RPMI8226 (cell line): ENCODE measurements around the gene PEDS1.
"Not testable (repeated sequence)": the region's sequence is repeated elsewhere in the genome, so short reads cannot be mapped to it uniquely, and the experiment has no call there.

Source experiments
- DNase-seq: peaks from one replicate; pipeline ENCODE4 v3.0.0-alpha.2; 2015

PEDS1 gene

DNA sequence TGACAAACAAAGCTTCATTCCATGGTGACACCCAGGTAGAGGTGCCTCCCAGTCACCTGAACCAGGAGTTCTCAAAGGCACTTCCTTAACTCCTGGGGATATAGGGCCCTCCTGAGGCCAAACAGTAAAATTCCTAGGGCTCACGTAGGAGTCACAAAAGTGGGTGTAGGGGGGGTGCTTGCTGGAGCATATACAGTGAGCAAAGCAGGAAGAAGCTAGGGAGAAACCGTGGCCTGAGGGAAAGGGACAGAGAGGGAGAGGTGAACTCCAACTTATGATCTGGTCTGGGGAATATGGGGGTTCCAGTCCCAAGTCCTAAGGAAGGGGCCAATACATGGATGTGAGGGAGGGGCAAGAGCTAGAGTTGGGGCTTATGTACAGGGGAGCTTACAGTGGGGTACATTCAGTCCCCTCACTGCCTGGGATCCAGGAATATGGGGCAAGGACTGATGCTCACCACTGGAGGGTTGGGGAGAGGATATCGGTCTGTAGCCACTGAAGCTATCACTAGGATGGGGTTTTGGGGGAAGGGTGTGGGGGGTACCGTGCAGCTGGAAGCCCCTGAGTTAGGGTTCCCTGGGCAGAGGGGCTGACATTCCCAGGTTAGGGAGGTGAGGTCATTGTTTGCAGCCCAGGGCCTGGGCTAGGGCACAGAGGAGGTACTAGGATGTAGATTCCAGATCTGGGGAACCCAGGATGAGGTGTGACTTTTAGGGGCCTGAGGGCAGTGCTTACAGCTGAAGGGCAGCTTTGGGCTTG, 950 bp downstream of the PEDS1 start:
- DNase-seq = no peak

DNA sequence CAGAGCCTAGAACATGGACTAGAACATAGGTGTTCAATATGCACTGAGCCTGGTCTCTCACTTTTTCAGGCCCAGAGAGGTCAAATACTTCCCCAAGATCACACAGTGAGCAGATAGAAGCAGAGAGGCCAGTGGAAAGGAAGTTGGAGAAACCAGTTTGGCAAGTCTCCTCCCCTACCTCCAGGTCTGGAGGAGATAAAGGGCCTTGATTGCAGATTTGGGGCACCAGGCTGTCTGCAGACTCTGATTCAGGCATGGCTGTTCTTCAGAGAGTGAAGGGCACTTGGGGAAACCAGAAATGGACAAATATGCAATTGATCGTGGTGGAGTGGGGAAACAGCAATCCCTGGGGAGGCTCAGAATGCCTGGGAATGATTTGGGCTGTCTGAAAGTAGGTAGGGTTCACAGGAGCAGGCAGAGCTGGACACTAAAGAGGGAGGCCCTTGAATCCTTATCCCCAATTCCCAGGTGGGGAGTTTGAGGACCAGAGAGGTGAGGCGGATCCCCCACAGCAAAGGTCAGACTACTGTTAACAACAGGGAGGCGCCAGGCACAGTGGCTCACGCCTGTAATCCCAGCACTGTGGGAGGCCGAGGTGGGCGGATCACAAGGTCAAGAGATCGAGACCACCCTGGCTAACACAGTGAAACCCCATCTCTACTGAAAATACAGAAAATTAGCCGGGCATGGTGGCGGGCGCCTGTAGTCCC, 2.3 kb downstream of the PEDS1 start:
- DNase-seq = no peak

DNA sequence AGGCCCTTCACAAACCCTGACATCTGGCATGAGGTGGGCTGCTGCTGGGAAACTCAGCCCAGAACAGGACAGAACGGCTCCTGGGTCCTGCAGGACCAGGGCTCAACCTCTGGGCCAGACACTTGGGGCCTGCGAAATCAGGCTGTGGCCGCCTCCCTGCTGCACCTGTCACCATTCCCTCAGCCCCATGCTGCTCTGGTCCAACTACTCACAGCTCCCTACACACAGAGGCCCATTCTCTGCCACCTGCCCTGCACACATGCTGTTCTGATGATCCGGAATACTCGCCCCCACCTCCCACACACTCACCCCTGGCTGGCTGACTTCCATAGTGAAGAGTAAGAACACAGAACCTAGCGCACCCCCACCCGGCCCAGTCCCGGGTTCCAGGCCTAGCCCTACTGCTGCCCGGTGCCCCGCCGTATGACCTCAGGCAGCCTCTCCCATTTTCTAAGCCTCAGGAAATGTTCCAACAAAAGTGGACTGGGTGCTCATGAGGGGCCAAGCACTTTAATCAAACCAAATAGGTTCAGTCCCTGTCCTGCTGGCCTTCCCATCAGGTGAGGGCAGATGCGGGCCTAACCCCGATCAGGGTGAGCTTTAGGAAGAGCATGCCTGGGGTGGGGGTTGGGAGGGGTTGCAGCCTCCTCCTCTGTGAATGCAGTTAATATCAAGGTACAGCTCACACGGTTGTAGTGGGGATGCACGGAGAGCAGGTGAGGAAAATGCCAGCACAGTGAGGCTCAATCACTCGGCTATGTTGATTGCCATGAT, 3.9 kb downstream of the PEDS1 start:
- no peak for DNase-seq

DNA sequence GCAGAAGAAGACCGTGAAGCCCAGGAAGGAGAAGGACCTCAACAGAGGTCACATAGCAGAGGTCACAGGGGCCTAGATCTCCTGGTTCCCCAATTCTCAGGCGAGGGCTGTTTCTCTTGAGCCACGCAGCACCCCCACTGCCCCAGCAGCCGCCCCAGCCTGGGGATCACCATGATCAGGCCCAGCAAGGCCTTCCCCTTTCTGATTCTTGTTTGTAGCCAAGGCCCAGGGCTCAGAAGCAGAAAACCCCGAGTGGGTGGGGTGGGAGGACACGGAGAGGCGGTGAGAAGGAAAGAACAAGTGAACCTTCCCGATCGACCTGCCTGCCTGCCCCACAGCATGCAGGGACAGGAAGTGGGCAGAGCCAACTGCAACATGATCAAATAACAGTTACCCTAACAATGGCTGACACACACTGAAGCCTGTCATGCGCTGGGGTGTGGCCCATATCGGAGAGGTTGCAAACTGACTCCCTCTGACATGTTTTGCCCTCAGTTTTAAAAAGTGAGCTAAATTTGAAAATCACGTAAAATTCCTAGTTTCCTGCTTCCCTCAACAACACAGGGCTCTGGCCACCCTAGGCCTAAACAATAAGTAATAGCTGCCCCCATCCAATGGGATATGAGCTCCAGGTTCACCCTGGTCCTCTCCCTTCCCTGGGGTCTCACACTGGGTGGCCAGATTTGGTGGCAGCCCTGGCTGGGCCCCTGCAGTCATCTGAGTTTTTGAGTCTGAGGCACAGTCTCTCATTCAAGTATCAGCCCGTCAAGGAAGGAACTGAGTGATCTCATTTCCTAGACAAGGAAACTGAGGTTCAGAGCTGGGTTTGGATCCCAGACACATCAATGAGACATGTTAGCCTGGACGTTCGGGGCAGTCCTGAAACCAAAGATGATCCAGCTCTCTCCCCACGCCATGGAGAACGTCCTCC, 6.5 kb downstream of the PEDS1 start:
- no peak for DNase-seq

DNA sequence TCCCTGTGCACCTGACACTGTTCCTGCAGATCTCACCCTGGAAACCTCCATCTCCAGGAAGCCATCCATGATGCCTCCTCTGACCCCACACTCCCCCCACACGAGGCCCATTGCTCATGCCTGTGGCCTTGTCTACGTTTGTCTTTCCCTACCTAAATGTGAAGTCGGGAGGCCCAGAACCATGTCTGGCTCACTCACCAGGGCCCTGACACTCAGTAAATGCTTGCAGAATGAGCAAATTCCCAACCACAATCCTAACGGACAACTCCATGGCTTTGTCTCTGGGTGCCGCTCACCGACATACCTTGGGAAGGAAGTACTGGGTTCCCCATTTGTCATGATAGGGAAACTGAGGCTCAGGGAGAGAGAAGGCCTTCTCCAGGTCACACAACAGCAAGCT, 7.3 kb downstream of the PEDS1 start:
- no peak for DNase-seq

DNA sequence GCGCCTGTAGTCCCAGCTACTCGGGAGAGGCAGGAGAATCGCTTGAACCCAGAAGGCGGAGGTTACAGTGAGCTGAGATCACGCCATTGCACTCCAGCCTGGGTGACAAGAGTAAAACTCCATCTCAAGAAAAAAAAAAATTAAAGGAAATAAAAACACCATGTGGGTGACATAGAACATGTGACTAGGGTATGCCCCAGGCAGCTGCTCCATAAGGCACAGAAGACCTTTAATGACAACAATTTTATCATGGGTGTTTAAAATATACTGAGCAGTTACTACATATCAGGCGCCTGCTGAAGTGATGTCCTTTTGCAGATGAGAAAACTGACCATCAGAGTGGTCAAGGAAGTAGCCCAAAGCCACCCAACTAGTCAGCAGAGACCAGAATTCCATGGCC, 8.0 kb downstream of the PEDS1 start:
- no peak for DNase-seq

DNA sequence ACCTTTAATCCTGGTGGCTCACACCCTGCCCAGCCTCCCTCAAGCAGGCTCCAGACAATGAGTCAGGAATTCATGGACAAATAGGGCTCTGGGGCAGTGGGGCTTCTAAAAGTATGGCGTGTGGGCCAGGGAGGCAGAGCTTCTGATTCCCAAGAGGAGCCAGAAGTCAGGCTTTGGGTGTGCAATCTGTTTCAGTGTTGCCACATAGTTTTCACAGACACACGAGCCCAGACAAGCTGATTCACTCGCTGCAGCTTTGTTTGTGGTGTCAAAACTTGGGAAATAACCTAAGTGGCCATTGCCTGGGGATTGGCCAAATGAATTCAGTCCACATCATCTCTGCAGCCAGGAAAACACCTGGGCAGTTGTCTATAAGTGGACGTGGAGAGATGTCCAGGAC, 9.2 kb downstream of the PEDS1 start:
- DNase-seq = no peak

DNA sequence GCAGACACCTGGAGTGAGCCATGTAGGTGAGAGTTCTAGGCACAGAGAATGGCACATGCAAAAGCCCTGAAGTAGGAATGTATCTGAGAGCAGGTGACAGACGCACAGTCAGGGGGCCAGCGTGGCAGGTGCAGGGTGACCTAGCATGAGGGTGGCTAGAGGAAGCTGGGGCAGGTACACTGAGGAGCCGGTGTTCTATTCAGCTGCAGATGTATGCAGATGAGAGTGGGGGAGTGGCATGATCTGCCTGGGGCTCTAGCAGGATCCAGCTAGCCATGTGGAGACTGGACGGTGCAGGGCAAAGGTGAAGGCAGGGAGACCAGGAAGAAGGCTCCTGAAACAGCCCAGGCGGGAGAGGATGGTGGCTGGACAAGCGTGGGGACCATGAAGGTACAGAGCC, 10.7 kb downstream of the PEDS1 start:
- no peak for DNase-seq

DNA sequence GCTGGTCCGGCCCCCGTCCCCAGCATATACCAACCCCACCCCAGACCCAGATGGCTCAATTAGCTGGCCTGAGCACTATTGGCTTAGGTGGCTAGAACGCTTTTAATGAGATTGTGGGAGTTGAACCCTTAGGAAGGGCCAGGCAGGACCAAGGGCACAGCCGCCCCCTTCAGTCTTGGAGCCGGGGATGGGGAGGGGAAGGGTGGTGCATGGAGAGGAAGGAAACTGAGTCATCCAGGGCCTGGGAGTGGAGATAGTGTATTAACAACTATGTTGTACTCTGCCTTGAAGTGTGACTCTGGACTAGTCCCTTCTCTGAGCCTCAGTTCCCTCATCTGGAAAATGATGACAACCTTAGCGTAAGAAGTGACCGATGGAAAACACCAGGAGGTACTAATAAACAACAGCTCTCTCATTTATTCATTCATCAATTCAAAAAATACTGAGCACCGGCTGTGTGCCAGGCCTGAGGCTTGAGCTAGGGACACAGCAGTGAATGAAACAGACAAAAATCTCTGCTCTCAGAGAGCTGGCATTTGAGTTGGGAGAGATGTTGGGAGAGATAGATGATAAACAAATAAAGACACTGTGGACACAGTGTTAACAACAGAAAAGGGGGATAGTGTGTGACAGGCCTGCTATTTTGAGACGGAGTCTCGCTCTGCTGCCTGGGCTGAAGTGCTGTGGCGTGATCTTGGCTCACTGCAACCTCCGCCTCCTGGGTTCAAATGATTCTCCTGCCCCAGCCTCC, 11.5 kb downstream of the PEDS1 start:
- no peak for DNase-seq

DNA sequence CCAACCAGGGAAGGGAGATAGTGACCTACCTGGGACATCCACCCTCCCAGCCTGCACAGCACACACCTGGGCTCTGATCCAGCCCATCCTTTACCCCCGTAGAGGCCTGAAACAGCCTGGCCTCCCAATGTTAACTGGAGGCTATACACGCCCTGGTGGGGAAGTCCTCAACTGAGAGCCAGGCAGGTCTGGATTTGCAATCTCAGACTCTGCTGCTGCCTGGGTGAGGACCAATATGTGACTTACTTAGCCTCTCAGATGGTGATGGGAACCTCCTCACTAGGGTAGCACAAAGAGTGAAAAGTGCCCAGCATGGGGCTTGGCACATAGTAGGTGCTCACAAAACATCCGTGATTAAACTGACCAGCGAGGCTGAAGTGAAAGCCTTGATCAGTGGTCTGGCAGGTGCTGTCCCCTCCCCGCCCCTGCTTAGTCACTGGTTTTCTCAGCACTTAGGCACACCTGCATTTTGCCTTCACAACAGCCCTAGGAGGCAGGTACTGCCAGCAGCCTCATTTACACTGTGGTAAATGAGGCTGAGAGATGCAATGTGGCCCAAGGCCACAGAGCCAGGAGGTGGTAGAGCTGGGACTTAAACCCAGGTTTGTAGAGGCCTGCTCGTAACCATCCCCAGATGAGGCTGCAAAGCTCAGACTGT, 12.4 kb downstream of the PEDS1 start:
- no peak for DNase-seq

DNA sequence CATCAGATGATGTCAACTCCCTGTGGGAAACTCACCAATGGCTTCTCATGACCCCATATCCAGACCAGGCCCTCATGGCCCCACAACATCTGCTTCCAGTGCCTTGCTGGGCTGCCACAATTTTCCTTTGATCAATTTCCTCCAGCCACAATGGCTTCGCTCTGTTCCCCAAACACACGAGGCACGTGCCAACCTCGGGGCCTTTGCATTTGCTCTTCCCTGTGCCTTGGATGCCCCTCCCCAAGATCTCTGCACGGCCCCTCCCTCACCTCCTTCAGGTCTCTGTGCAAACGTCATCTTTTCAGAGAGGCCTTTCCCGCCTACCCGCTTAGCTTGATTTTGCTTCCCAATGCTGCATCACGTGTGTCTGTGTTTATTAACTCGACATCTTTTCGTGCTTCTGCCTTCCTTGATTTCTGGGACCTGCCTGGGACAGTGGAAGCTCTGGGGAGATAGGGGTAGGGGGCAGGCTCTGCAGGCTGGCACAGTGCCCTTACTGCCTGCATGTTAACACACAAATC, 13.1 kb downstream of the PEDS1 start:
- DNase-seq = no peak

DNA sequence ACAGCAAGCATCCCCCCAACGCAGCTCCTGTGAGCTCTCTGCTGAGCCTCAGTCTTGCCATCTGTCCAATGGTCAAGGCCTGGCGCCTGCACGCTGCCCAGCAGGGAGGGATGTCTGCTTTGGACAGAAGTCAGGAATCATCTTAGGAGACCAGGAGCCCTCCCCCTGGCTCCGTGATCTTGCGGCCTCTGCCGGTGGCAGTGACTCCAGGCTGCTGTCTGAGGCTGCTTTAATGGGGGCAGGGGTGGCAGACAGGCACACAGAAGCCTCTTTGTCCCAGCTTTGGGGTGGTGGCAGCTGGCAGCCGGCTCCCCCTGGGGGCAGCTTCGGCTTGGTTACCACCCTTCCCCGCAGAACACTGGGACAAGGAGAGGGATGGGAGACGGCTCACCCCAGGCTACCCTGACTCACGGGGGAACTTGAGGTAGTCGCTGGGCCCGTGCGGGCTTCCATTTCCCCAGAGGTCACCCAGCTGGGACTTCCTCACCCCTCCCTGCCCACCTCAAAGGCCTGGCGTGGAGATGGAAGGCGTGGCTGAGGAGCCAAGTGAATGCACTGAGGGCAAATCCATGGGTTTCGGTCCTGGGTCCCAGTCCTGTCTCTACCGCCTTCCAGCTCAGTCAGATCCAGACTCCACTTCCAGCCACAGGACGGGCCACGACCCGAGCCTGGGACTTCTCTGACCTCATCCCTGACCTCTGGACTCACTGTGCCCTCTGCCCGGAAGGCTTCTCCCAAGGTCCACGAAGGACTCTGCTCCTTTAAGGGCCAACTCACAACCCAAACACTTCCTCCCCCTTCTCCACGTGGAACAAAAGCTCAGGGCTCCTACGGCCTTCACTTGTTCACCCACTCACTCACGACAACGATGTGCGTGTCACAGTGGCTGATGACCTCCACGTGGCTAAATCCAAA, 14.8 kb downstream of the PEDS1 start:
- DNase-seq = no peak

DNA sequence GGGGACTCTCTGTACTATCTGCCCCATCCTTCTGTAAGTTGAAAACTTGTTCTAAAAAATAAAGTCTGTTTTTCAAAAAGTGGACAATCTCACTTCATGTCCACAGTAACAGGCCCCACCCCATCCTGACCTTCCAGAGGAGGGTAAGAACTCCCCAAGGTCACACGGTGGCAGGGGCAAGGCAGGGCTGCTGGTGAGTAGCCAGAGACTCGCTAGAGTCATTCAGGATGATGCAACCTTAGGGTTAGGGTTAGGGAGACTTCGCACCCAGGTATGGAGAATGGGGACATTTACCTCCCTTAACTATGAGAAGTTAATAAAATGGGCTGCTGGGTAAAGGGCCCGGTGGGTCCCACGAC, 15.4 kb downstream of the PEDS1 start:
- DNase-seq = no peak

DNA sequence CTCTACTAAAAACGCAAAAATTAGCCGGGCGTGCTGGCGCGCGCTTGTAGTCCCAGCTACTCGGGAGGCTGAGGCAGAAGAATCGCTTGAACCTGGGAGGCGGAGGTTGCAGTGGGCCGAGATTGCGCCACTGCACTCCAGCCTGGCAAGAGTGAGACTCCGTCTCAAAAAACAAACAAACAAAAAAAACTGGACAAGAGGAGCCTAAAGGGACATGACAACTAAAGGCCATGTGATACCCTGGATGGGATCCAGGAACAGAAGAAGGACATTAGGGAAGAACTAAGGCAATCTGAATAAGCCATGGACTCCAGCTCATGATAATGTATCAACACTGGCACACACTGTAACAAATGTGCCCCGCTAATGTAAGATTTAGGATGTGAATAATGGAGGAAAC, 15.8 kb downstream of the PEDS1 start:
- not testable (repeated sequence) for DNase-seq

DNA sequence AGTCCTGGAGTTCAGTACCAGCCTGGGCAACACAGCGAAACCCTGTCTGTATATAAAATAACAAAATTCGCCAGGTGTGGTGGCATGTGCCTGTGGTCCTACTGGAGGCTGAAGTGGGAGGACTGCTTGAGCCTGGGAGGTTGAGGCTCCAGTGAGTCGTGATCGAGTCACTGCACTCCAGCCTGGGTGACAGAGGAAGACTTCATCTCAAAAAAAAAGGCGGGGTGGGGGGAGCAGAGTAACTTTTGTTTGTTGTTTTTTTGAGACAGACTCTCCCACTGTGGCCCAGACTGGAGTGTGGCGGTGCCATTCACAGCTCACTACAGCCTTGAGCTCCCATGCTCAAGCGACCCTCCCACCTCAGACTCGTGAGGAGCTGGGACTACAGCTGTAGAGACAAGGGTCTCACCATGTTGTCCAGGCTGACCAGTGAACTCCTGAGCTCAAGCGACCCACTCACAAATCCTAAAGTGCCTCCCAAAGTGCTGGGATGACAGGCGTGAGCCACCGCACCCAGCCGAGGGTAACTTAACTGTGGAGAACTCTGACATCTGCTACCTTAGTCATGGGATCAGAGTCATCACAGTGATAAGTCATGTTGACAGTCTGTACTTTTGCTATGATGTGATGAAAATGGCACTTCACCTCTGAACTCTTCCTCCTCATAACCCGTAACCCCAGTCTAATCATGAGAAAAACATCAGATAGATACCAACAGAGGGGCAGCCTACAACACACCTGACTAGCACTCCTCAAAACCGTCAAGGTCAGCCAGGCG, 16.5 kb downstream of the PEDS1 start:
- DNase-seq = no peak

DNA sequence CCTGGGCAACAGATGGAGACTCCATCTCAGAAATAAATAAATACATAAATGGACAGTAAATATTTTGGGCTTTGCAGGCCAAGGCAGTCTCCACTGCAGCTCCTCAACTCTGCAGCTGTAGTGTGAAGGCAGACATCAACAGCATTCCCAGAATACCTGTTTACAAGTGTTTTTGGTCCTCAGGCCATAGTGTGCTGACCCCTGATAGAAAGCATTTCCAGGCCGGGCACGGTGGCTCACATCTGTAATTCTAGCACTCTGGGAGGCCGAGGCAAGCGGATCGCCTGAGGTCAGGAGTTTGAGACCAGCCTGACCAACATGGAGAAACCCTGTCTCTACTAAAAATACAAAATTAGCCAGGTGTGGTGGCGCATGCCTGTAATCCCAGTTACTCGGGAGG, 18.4 kb downstream of the PEDS1 start:
- not testable (repeated sequence) for DNase-seq

DNA sequence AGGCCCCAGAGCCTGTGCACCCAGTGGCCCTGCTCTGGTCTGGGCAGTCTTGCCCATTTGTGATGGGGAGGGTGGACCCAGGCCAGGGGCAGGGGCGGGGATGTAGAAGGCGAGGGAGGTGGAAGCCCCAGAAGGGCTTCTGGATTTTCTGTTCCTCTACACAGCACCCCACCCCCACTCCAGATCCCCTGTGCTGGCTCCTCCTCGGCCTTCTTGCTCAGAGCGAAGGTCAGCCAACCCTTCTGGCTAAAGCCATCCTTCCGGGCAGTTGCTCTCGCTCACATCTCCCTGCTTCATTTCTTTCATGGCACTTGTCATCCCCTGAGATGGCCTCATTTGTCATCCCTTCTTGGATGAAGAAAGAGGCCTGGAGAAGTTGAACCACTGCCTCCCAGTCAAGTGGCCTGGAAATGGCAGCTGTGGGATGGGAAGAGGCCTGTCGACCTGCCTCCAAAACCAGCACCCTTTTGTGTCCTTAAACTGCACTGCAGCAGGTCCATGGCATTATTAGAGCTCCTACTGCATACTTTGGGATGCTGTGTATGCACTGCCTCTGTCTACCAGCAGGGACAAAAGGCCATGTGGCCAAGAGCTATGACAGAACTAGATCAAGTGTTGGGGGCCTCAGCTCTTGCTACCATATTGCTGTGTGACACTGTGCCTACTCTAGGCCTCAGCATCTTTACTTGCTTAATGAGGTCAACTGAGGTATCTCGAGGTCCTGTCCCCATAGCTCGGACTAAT, 19.9 kb downstream of the PEDS1 start:
- DNase-seq = no peak

DNA sequence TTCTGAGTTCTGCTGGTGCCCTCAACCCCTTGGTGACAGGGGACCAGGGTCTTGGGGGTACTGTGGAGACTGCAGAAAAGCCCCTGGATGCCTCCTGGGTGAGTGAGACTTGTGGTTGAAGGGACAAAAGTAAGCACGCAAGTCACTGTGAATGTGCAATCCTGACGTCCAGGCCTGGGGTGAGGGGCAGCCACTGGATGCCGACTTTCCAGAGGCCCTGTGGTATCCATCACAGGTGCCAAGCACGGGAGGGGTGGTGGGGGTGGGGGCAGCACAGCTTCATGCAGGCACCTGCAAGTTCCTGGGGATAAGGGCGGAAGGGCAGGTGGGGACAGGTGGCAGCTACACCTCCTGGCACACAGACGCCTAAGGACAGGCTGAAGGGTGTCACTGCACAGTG, 20.5 kb downstream of the PEDS1 start:
- DNase-seq = no peak

DNA sequence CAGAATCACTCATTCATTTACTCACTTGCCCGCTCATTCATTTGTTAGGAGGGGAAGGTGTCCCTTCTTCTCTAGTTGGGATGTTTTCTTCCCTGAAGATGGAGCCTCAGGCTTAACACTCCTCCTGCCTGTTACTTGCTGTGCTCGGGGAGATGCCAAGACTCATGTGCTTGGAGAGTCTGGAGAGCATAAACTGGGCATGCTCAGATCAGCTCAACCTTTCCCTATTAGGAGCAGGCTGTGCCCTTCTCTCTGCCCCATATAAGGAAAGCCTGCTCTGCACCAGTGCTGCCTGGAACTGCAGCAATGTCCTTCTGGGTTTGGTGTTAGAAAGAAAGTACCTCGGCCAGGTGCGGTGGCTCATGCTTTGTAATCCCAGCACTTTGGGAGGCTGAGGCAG, 22.5 kb downstream of the PEDS1 start:
- no peak for DNase-seq
